HEK293 (cell line): ENCODE data around the gene LANCL2.

Source experiments
- CTCF ChIA-PET: fragments of 350-600 bp; formaldehyde crosslinking; extraction: SDS; loops from one replicate; lab custom pipeline; 2021; ENCODE audit warnings: antibody characterized with exemption; lab: Yijun Ruan, JAX
- POLR2A ChIA-PET: fragments of 300-600 bp; formaldehyde crosslinking; extraction: SDS; loops from one replicate; lab custom pipeline; 2020; ENCODE audit warnings: antibody characterized with exemption, inconsistent platforms; lab: Yijun Ruan, JAX
- H3K27ac ChIP-seq: fragments of 200-500 bp; sonication (Bioruptor generic); 2 replicates; pipeline ENCODE4 v1.5.1; 2014; ENCODE audit warnings: low read depth, low read length, control low read depth, inconsistent platforms; ENCODE audit errors: extremely low read depth
- H3K36me3 ChIP-seq, 2 experiments: fragments of 200-500 bp in 1 of 2; sonication (Bioruptor generic) in 1 of 2; 1 replicate in 1 of 2; 2 replicates in 1 of 2; pipeline ENCODE4 v1.5.1; 2014 to 2017; ENCODE audit warnings: inconsistent platforms in 2 of 2, low read length in 2 of 2; ENCODE audit not compliant: control insufficient read depth in 2 of 2, insufficient read depth in 1 of 2
- H3K4me1 ChIP-seq: fragments of 200-500 bp; sonication (Bioruptor generic); 2 replicates; pipeline ENCODE4 v1.5.1; 2014; ENCODE audit warnings: mild to moderate bottlenecking, low read length, inconsistent platforms; ENCODE audit not compliant: control insufficient read depth, insufficient read depth
- H3K4me3 ChIP-seq: 2 replicates; pipeline ENCODE4 v1.5.1; 2011; ENCODE audit warnings: low read depth, mild to moderate bottlenecking, control low read depth, low read length, moderate library complexity
- H3K9me3 ChIP-seq: fragments of 200-500 bp; sonication (Bioruptor generic); 2 replicates; pipeline ENCODE4 v1.5.1; 2014; ENCODE audit warnings: low read depth, low read length, inconsistent platforms; ENCODE audit not compliant: control insufficient read depth, insufficient read depth
- BCL11A ChIP-seq: fragments of 450-650 bp; formaldehyde crosslinking; IDR thresholded peaks from 2 replicates; pipeline ENCODE4 v1.5.1; 2016; ENCODE audit warnings: low read depth, missing biosample characterization, missing genetic modification characterization
- SCRT2 ChIP-seq: fragments of 450-650 bp; formaldehyde crosslinking; IDR thresholded peaks from 2 replicates; pipeline ENCODE4 v1.5.1; 2016; ENCODE audit warnings: missing biosample characterization, missing genetic modification characterization
- ZBTB17 ChIP-seq: fragments of 450-650 bp; formaldehyde crosslinking; IDR thresholded peaks from 2 replicates; pipeline ENCODE4 v1.5.1; 2016; ENCODE audit warnings: missing biosample characterization, missing genetic modification characterization
- ZBTB44 ChIP-seq: fragments of 450-650 bp; IDR thresholded peaks from 2 replicates; pipeline ENCODE4 v1.5.1; 2018; ENCODE audit warnings: missing biosample characterization, mild to moderate bottlenecking, missing genetic modification characterization
- ZBTB7A ChIP-seq: fragments of 450-650 bp; formaldehyde crosslinking; IDR thresholded peaks from 2 replicates; pipeline ENCODE4 v1.5.1; 2016; ENCODE audit warnings: low read depth, missing biosample characterization, missing genetic modification characterization
- ZBTB8A ChIP-seq: fragments of 450-650 bp; formaldehyde crosslinking; IDR thresholded peaks from 2 replicates; pipeline ENCODE4 v1.5.1; 2016; ENCODE audit warnings: missing biosample characterization, missing genetic modification characterization
- ZNF132 ChIP-seq: fragments of 450-650 bp; formaldehyde crosslinking; IDR thresholded peaks from 2 replicates; pipeline ENCODE4 v1.5.1; 2017; ENCODE audit warnings: missing biosample characterization, missing genetic modification characterization, borderline replicate concordance
- ZNF140 ChIP-seq: fragments of 450-650 bp; formaldehyde crosslinking; IDR thresholded peaks from 2 replicates; pipeline ENCODE4 v1.5.1; 2016; ENCODE audit warnings: missing biosample characterization, missing genetic modification characterization
- ZNF16 ChIP-seq: fragments of 450-650 bp; formaldehyde crosslinking; IDR thresholded peaks from 2 replicates; pipeline ENCODE4 v1.5.1; 2016; ENCODE audit warnings: low read depth, missing biosample characterization, missing genetic modification characterization
- ZNF202 ChIP-seq: fragments of 450-650 bp; formaldehyde crosslinking; IDR thresholded peaks from 2 replicates; pipeline ENCODE4 v1.5.1; 2016; ENCODE audit warnings: missing biosample characterization, missing genetic modification characterization, borderline replicate concordance
- ZNF211 ChIP-seq: fragments of 450-650 bp; formaldehyde crosslinking; IDR thresholded peaks from 2 replicates; pipeline ENCODE4 v1.5.1; 2016; ENCODE audit warnings: low read depth, missing biosample characterization, missing genetic modification characterization
- ZNF248 ChIP-seq: fragments of 450-650 bp; formaldehyde crosslinking; IDR thresholded peaks from 2 replicates; pipeline ENCODE4 v1.5.1; 2017; ENCODE audit warnings: missing biosample characterization, missing genetic modification characterization
- ZNF335 ChIP-seq: fragments of 450-650 bp; formaldehyde crosslinking; conservative IDR thresholded peaks from 2 replicates; pipeline ENCODE4 v1.5.1; 2016; ENCODE audit warnings: missing biosample characterization, missing genetic modification characterization
- ZNF341 ChIP-seq: fragments of 450-650 bp; formaldehyde crosslinking; IDR thresholded peaks from 2 replicates; pipeline ENCODE4; 2016; ENCODE audit warnings: low read depth, missing biosample characterization, missing genetic modification characterization
- ZNF354C ChIP-seq: fragments of 450-650 bp; formaldehyde crosslinking; IDR thresholded peaks from 2 replicates; pipeline ENCODE4 v1.5.1; 2016; ENCODE audit warnings: missing biosample characterization, missing genetic modification characterization, low read depth, borderline replicate concordance
- ZNF394 ChIP-seq: fragments of 450-650 bp; formaldehyde crosslinking; IDR thresholded peaks from 2 replicates; pipeline ENCODE4 v1.5.1; 2016; ENCODE audit warnings: missing biosample characterization, missing genetic modification characterization, mild to moderate bottlenecking, moderate library complexity, borderline replicate concordance
- ZNF404 ChIP-seq: fragments of 450-650 bp; formaldehyde crosslinking; IDR thresholded peaks from 2 replicates; pipeline ENCODE4 v1.5.1; 2017; ENCODE audit warnings: missing biosample characterization, missing genetic modification characterization
- ZNF416 ChIP-seq: fragments of 450-650 bp; formaldehyde crosslinking; IDR thresholded peaks from 2 replicates; pipeline ENCODE4 v1.5.1; 2016; ENCODE audit warnings: missing biosample characterization, missing genetic modification characterization
- ZNF530 ChIP-seq: fragments of 450-650 bp; formaldehyde crosslinking; IDR thresholded peaks from 2 replicates; pipeline ENCODE4 v1.5.1; 2016; ENCODE audit warnings: low read depth, missing biosample characterization, missing genetic modification characterization
- ZNF555 ChIP-seq: fragments of 450-650 bp; formaldehyde crosslinking; conservative IDR thresholded peaks from 2 replicates; pipeline ENCODE4 v1.5.1; 2017; ENCODE audit warnings: missing biosample characterization, mild to moderate bottlenecking, missing genetic modification characterization, inconsistent platforms
- ZNF791 ChIP-seq: fragments of 450-650 bp; formaldehyde crosslinking; IDR thresholded peaks from 2 replicates; pipeline ENCODE4 v1.5.1; 2016; ENCODE audit warnings: missing biosample characterization, missing genetic modification characterization
- ZXDB ChIP-seq: fragments of 450-650 bp; formaldehyde crosslinking; IDR thresholded peaks from 2 replicates; pipeline ENCODE4 v1.5.1; 2016; ENCODE audit warnings: missing biosample characterization, missing genetic modification characterization
- TF ChIP-seq, protein P1 (sequence below): fragments of 450-650 bp; formaldehyde crosslinking; IDR thresholded peaks from 2 replicates; pipeline ENCODE4 v1.5.1; 2016; ENCODE audit warnings: missing biosample characterization, missing genetic modification characterization, borderline replicate concordance
- TF ChIP-seq, protein P2 (sequence below): fragments of 450-650 bp; formaldehyde crosslinking; IDR thresholded peaks from 2 replicates; pipeline ENCODE4 v1.5.1; 2017; ENCODE audit warnings: missing biosample characterization, missing genetic modification characterization
- TF ChIP-seq, protein P3 (sequence below): fragments of 450-650 bp; formaldehyde crosslinking; IDR thresholded peaks from 2 replicates; pipeline ENCODE4 v1.5.1; 2016; ENCODE audit warnings: missing biosample characterization, missing genetic modification characterization

LANCL2 gene

GRCh38 chr7:55427800-55428199 lies 62.7 kb downstream of the LANCL2 start (continued):
- TF ChIP-seq ZBTB17 (no peak), ZBTB8A (tag by site-specific recombination) (no peak), ZBTB7A (no peak), ZXDB (no peak), SCRT2 (no peak), ZNF394 (no peak), ZNF404 (tag by site-specific recombination) (no peak), ZNF202 (tag by site-specific recombination) (no peak), ZNF335 (tag by site-specific recombination) (no peak), ZNF140 (tag by site-specific recombination) (no peak)

GRCh38 chr7:55429835-55430499 lies 64.8 kb downstream of the LANCL2 start:
- H3K36me3 ChIP-seq, result peaks cover 0 to 10% of the 10 kb centered on the region in 2 experiments; a peak in 1 of 3 replicates

DNA sequence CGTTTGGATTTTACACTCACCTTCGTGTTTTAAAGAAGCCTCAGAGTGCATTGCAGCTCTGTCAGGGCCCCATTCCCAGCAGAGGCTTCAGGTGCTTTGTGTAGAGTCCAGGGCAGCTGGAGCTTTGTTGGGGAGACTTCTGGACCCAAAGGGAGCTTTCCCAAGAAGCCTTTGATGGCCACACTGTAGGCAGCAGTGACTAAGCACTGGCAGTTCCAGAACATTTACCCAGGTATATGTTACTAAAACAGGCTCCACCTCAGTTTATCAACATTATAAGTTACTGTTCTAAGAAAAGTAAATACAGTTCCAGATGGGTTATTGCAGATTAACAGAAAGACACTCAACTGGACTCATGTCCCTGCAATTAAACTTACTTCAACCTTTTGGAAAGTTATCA lies 66.8 kb downstream of the LANCL2 start:
- no peaks in the 10 kb centered on the region for H3K4me1 ChIP-seq
- H3K4me3 ChIP-seq, result no peak overlapping the region
- H3K36me3 ChIP-seq, result no peaks in the 10 kb centered on the region
- no peaks in the 10 kb centered on the region for H3K9me3 ChIP-seq
- CTCF ChIA-PET, result interaction anchor here (0.9 to 1.2 kb wide), 2 partner anchors 133 to 152 kb away, joined by 3 read pairs; no protein-coding TSS in a partner anchor
- POLR2A ChIA-PET, result no interaction called here
- no peak overlapping the region for H3K27ac ChIP-seq
- TF ChIP-seq ZBTB44 (no peak), ZNF354C (tag by site-specific recombination) (no peak), ZNF248 (tag by site-specific recombination) (no peak), ZNF341 (no peak), ZNF791 (no peak), BCL11A (tag by site-specific recombination) (no peak), ZNF132 (tag by site-specific recombination) (no peak), ZNF211 (tag by site-specific recombination) (no peak), ZNF16 (tag by site-specific recombination) (no peak), ZNF530 (tag by site-specific recombination) (no peak), ZNF416 (tag by site-specific recombination) (no peak)
- TF ChIP-seq, protein P1, sequence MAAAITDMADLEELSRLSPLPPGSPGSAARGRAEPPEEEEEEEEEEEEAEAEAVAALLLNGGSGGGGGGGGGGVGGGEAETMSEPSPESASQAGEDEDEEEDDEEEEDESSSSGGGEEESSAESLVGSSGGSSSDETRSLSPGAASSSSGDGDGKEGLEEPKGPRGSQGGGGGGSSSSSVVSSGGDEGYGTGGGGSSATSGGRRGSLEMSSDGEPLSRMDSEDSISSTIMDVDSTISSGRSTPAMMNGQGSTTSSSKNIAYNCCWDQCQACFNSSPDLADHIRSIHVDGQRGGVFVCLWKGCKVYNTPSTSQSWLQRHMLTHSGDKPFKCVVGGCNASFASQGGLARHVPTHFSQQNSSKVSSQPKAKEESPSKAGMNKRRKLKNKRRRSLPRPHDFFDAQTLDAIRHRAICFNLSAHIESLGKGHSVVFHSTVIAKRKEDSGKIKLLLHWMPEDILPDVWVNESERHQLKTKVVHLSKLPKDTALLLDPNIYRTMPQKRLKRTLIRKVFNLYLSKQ (tag by site-specific recombination), result no peak
- TF ChIP-seq, protein P2, sequence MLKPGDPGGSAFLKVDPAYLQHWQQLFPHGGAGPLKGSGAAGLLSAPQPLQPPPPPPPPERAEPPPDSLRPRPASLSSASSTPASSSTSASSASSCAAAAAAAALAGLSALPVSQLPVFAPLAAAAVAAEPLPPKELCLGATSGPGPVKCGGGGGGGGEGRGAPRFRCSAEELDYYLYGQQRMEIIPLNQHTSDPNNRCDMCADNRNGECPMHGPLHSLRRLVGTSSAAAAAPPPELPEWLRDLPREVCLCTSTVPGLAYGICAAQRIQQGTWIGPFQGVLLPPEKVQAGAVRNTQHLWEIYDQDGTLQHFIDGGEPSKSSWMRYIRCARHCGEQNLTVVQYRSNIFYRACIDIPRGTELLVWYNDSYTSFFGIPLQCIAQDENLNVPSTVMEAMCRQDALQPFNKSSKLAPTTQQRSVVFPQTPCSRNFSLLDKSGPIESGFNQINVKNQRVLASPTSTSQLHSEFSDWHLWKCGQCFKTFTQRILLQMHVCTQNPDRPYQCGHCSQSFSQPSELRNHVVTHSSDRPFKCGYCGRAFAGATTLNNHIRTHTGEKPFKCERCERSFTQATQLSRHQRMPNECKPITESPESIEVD, result no peak

More at GRCh38 chr7:55429835-55430499, 64.8 kb downstream of the LANCL2 start:
- Histone ChIP-seq H3K4me3 (no peak overlapping the region), H3K27ac (no peak overlapping the region), H3K4me1 (no peaks in the 10 kb centered on the region), H3K9me3 (no peaks in the 10 kb centered on the region)
- TF ChIP-seq ZNF555, result no peak
- TF ChIP-seq, protein P3, sequence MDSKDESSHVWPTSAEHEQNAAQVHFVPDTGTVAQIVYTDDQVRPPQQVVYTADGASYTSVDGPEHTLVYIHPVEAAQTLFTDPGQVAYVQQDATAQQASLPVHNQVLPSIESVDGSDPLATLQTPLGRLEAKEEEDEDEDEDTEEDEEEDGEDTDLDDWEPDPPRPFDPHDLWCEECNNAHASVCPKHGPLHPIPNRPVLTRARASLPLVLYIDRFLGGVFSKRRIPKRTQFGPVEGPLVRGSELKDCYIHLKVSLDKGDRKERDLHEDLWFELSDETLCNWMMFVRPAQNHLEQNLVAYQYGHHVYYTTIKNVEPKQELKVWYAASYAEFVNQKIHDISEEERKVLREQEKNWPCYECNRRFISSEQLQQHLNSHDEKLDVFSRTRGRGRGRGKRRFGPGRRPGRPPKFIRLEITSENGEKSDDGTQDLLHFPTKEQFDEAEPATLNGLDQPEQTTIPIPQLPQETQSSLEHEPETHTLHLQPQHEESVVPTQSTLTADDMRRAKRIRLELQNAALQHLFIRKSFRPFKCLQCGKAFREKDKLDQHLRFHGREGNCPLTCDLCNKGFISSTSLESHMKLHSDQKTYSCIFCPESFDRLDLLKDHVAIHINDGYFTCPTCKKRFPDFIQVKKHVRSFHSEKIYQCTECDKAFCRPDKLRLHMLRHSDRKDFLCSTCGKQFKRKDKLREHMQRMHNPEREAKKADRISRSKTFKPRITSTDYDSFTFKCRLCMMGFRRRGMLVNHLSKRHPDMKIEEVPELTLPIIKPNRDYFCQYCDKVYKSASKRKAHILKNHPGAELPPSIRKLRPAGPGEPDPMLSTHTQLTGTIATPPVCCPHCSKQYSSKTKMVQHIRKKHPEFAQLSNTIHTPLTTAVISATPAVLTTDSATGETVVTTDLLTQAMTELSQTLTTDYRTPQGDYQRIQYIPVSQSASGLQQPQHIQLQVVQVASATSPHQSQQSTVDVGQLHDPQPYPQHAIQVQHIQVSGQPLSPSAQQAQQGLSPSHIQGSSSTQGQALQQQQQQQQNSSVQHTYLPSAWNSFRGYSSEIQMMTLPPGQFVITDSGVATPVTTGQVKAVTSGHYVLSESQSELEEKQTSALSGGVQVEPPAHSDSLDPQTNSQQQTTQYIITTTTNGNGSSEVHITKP (tag by site-specific recombination), result no peak
- no peak for TF ChIP-seq ZNF394
- POLR2A ChIA-PET, result no interaction called here
- CTCF ChIA-PET, result interaction anchor here (0.9 kb wide), 1 partner anchor 15 kb away, joined by 3 read pairs; no protein-coding TSS in a partner anchor
